Measurements from ENCODE around the gene GVQW3. TPM values are rescaled to one million over a fixed set of nuclear protein-coding genes. Genes with fewer than 3 reads are reported as not detected.

The GVQW3 gene
- total and polyA plus RNA-seq, 8 donors = 1.8 to 9.1 (median 3.6) TPM

- TF ChIP-seq CTCF (IDR thresholded peaks at IDR 0.05) = no peak
- H3K9me3 ChIP-seq = no peaks in the 10 kb centered on the region
- no peak overlapping the region for H3K27ac ChIP-seq
- H3K4me3 ChIP-seq = no peak overlapping the region
- DNase-seq (no peak), FAIRE-seq (no peak), ATAC-seq (no peak)
- no peaks in the 10 kb centered on the region for H3K4me1 ChIP-seq
- no peaks in the 10 kb centered on the region for H3K36me3 ChIP-seq
- 93 to 97% methylated on average over 1 of the region's 1 CpG for WGBS, 2 donors
- no peaks in the 10 kb centered on the region for H3K27me3 ChIP-seq
- intact Hi-C loops (cut with DNase I) = no loop called here
Observed at GRCh38 chr11:76436020-76436419, 54.9 kb downstream of the GVQW3 start.

GRCh38 chr11:76443268-76443980 is 62.3 kb downstream of the GVQW3 start:
- FAIRE-seq = no peak

GRCh38 chr11:76444065-76444383 is 62.9 kb downstream of the GVQW3 start:
- Histone ChIP-seq H3K9me3 (no peaks in the 10 kb centered on the region), H3K4me3 (peak overlapping the region; percentile 66 to 97 (median 94)), H3K4me1 (peaks cover 6 to 11% (median 10%) of the 10 kb centered on the region in 3 donors), H3K27ac (peak overlapping the region; percentile 70 to 91 (median 84)), H3K27me3 (no peaks in the 10 kb centered on the region), H3K36me3 (no peaks in the 10 kb centered on the region)
- no peak for DNase-seq
- intact Hi-C loops (cut with DNase I) = no loop called here
- no peak for FAIRE-seq
- TF ChIP-seq CTCF (IDR thresholded peaks at IDR 0.05) = no peak
- 0% methylated on average over 10 of the region's 10 CpGs for WGBS, 2 donors
- no peak for ATAC-seq

More at GRCh38 chr11:76443268-76443980, 62.3 kb downstream of the GVQW3 start:
- no peak for ATAC-seq
- intact Hi-C loops (cut with DNase I) = no loop called here
- Histone ChIP-seq H3K4me1 (peaks cover 6 to 11% (median 10%) of the 10 kb centered on the region in 3 donors), H3K36me3 (no peaks in the 10 kb centered on the region), H3K27me3 (no peaks in the 10 kb centered on the region), H3K9me3 (no peaks in the 10 kb centered on the region), H3K27ac (no peak overlapping the region), H3K4me3 (peak overlapping the region; percentile 66 to 97 (median 94))
- no peak for TF ChIP-seq CTCF (IDR thresholded peaks at IDR 0.05)
- no peak for DNase-seq
- 23 to 24% methylated on average over 10 of the region's 10 CpGs for WGBS, 2 donors

- intact Hi-C loops (cut with DNase I) = no loop called here
- WGBS, 2 donors = 0% methylated on average over 53 of the region's 53 CpGs
- peak within 1 kb of the TSS; percentile 91 to 97 (median 96) for H3K4me3 ChIP-seq
Observed at GRCh38 chr11:76444384-76445120, 63.4 kb downstream of the GVQW3 start, which contains the start of gene EMSY. Gene EMSY, plus strand, starts transcription at chr11:76445018. Its CDS starts 1,921 bp downstream, at chr11:76446939.

More at GRCh38 chr11:76444384-76445120, 63.4 kb downstream of the GVQW3 start, which contains the start of gene EMSY:
- no peaks in the 10 kb centered on the region for H3K9me3 ChIP-seq
- H3K27ac ChIP-seq = peak within 1 kb of the TSS; percentile 70 to 91 (median 84)
- no peaks in the 10 kb centered on the region for H3K27me3 ChIP-seq
- ATAC-seq (peak; percentile 91 to 96 (median 92)), FAIRE-seq (peak; percentile 97), DNase-seq (peak; percentile 93 to 98 (median 96))
- H3K4me1 ChIP-seq = peaks cover 6 to 11% (median 10%) of the 10 kb centered on the region in 3 donors
- TF ChIP-seq CTCF (IDR thresholded peaks at IDR 0.05) = no peak
- H3K36me3 ChIP-seq = no peaks in the 10 kb centered on the region

Measured in pancreas (tissue), 10 donors.